ENCODE data around the gene ADAMTSL3.

DNA sequence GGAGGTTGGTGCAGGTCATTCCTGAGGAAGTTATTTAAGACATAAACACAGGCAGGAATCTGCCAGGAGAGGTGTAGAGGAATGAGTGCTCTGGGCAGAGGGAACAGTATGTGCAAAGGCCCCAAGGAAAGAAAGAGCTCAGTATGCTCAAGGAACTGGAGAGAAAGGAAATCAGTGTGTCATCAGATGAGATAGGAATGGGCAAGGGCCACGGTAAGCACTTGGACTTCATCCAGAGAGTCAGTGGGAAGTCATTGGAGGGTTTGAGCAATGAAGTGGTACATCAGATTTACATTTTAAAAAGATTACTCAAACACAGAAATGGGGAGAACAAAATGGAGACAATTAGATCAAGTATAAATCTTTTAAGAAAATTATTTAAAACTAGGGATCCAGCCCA is 272.2 kb downstream of the ADAMTSL3 start:
- TF ChIP-seq SUZ12 (IDR thresholded peaks at IDR 0.05; ENCODE audit: extremely low read depth, insufficient read depth, insufficient read length) (no peak), ZNF274 (IDR thresholded peaks at IDR 0.05; ENCODE audit: low read depth, low read length) (no peak), YY1 (IDR thresholded peaks at IDR 0.05; ENCODE audit: insufficient read depth, insufficient read length) (no peak)
